SK-N-SH treated with all-trans-retinoic acid at 6 μM for 48 hours (cell line): ENCODE results near the gene CD48.

ENCODE experiments used
- BACH2 ChIP-seq: fragments of 250-450 bp; sonication (Bioruptor Pico); IDR thresholded peaks from 2 replicates; pipeline ENCODE4 v1.9.0; 2021; ENCODE audit warnings: mild to moderate bottlenecking, borderline replicate concordance
- CSDC2 ChIP-seq: fragments of 250-450 bp; sonication (Bioruptor Pico); IDR thresholded peaks from 2 replicates; pipeline ENCODE4 v1.5.0; 2020; ENCODE audit warnings: mild to moderate bottlenecking, moderate library complexity
- ESRRG ChIP-seq: fragments of 250-450 bp; sonication (Bioruptor Pico); IDR thresholded peaks from 2 replicates; pipeline ENCODE4 v1.6.1; 2021; ENCODE audit warnings: mild to moderate bottlenecking
- GLIS3 ChIP-seq: fragments of 250-450 bp; sonication (Bioruptor Pico); IDR thresholded peaks from 2 replicates; pipeline ENCODE4 v1.5.0; 2020; ENCODE audit warnings: mild to moderate bottlenecking, moderate library complexity
- PATZ1 ChIP-seq: fragments of 250-450 bp; sonication (Bioruptor Pico); IDR thresholded peaks from 2 replicates; pipeline ENCODE4 v1.8.0; 2020; ENCODE audit warnings: mild to moderate bottlenecking, moderate library complexity, borderline replicate concordance
- POU6F1 ChIP-seq: fragments of 250-450 bp; sonication (Bioruptor Pico); IDR thresholded peaks from 2 replicates; pipeline ENCODE4 v1.8.0; 2021; ENCODE audit warnings: low read depth, mild to moderate bottlenecking, moderate library complexity, borderline replicate concordance
- PPARA ChIP-seq: fragments of 250-450 bp; sonication (Bioruptor Pico); IDR thresholded peaks from 2 replicates; pipeline ENCODE4 v1.5.0; 2020; ENCODE audit warnings: mild to moderate bottlenecking, borderline replicate concordance
- TSHZ2 ChIP-seq: fragments of 250-450 bp; sonication (Bioruptor Pico); IDR thresholded peaks from 2 replicates; pipeline ENCODE4 v1.5.0; 2020; ENCODE audit warnings: mild to moderate bottlenecking, moderate library complexity
- ZFP3 ChIP-seq: fragments of 250-450 bp; sonication (Bioruptor Pico); IDR thresholded peaks from 2 replicates; pipeline ENCODE4 v1.5.0; 2020; ENCODE audit warnings: mild to moderate bottlenecking, moderate library complexity
- ZFP30 ChIP-seq: fragments of 450-650 bp; formaldehyde crosslinking; IDR thresholded peaks from 2 replicates; pipeline ENCODE4 v1.5.0; 2022; ENCODE audit warnings: mild to moderate bottlenecking, moderate library complexity
- ZNF565 ChIP-seq: fragments of 450-650 bp; formaldehyde crosslinking; conservative IDR thresholded peaks from 2 replicates; pipeline ENCODE4 v1.5.0; 2020; ENCODE audit warnings: low read depth, mild to moderate bottlenecking, moderate library complexity

GRCh38 chr1:160644399-160644798, 67.2 kb downstream of the CD48 start:
- TF ChIP-seq GLIS3 (CRISPR knock-in tag) = no peak
- no peak for TF ChIP-seq PPARA
- no peak for TF ChIP-seq POU6F1 (CRISPR knock-in tag)
- TF ChIP-seq ZFP30 (CRISPR knock-in tag) = no peak
- no peak for TF ChIP-seq ESRRG
- no peak for TF ChIP-seq PATZ1 (CRISPR knock-in tag)
- no peak for TF ChIP-seq TSHZ2
- no peak for TF ChIP-seq CSDC2
- TF ChIP-seq BACH2 (CRISPR knock-in tag) = no peak
- no peak for TF ChIP-seq ZNF565 (CRISPR knock-in tag)
- no peak for TF ChIP-seq ZFP3
